GM21526 (cell line): ENCODE data around the gene OXNAD1.
A peak's percentile ranks its signal among the peaks of the same experiment; 100 is the strongest.
"Not testable (repeated sequence)": the region's sequence is repeated elsewhere in the genome, so short reads cannot be mapped to it uniquely, and the experiment has no call there.

Source experiments
- ATAC-seq: cut with Tn5 transposase; IDR thresholded peaks from one replicate; pipeline ENCODE4 v1.9.1; 2021; ENCODE audit warnings: moderate library complexity; ENCODE audit not compliant: unreplicated experiment, low FRiP score

OXNAD1 gene

GRCh38 chr3:16301507-16301906, 36.5 kb downstream of the OXNAD1 start:
- ATAC-seq, result no peak

- no peak for ATAC-seq
These were observed 37.1 kb downstream of the OXNAD1 start for GRCh38 chr3:16302082-16302631.

- ATAC-seq, result no peak
These were observed 38.1 kb downstream of the OXNAD1 start for GRCh38 chr3:16303037-16303575.

- no peak for ATAC-seq
These were observed 39.3 kb downstream of the OXNAD1 start for GRCh38 chr3:16304061-16305010.

GRCh38 chr3:16305111-16305541, 40.1 kb downstream of the OXNAD1 start:
- no peak for ATAC-seq

GRCh38 chr3:16307832-16308531, 43.0 kb downstream of the OXNAD1 start:
- ATAC-seq, result no peak

GRCh38 chr3:16308727-16309126, 43.7 kb downstream of the OXNAD1 start:
- no peak for ATAC-seq

- peak; percentile 87 for ATAC-seq
These were observed 44.5 kb downstream of the OXNAD1 start for GRCh38 chr3:16309558-16309957.

GRCh38 chr3:16310486-16310885, 45.5 kb downstream of the OXNAD1 start:
- not testable (repeated sequence) for ATAC-seq

GRCh38 chr3:16311960-16312451, 47.0 kb downstream of the OXNAD1 start:
- no peak for ATAC-seq

GRCh38 chr3:16313886-16314645, 49.1 kb downstream of the OXNAD1 start:
- no peak for ATAC-seq

- no peak for ATAC-seq
These were observed 50.6 kb downstream of the OXNAD1 start for GRCh38 chr3:16315623-16316022.

GRCh38 chr3:16316396-16316795, 51.4 kb downstream of the OXNAD1 start:
- no peak for ATAC-seq

GRCh38 chr3:16316847-16317560, 52.0 kb downstream of the OXNAD1 start:
- ATAC-seq, result no peak

GRCh38 chr3:16317561-16317945, 52.5 kb downstream of the OXNAD1 start:
- ATAC-seq, result no peak

- ATAC-seq, result no peak
These were observed 53.2 kb downstream of the OXNAD1 start for GRCh38 chr3:16318176-16318575.

- ATAC-seq, result no peak
These were observed 54.3 kb downstream of the OXNAD1 start for GRCh38 chr3:16319307-16319706.

- no peak for ATAC-seq
These were observed 54.7 kb downstream of the OXNAD1 start for GRCh38 chr3:16319723-16320122.

- ATAC-seq, result no peak
These were observed 55.7 kb downstream of the OXNAD1 start for GRCh38 chr3:16320711-16321110.

- no peak for ATAC-seq
These were observed 57.2 kb downstream of the OXNAD1 start for GRCh38 chr3:16322189-16322588.
